Endothelial cell (in vitro differentiated cells): Measurements from ENCODE around the gene SYNGR1. TPM values are rescaled to one million over a fixed set of nuclear protein-coding genes. Genes with fewer than 3 reads are reported as not detected.

Source experiments
- DNase-seq: peaks from one replicate; pipeline ENCODE4 v3.0.0; 2021; ENCODE audit warnings: low spot score
- H3K27ac Mint-ChIP-seq: one replicate; pipeline ENCODE4 v1.8.0; 2021; ENCODE audit warnings: mixed read lengths, inconsistent platforms; ENCODE audit not compliant: unreplicated experiment
- H3K27me3 Mint-ChIP-seq: one replicate; pipeline ENCODE4 v1.8.0; 2021; ENCODE audit warnings: mild to moderate bottlenecking, moderate library complexity, mixed read lengths, inconsistent platforms; ENCODE audit not compliant: unreplicated experiment
- H3K36me3 Mint-ChIP-seq: one replicate; pipeline ENCODE4 v1.8.0; 2021; ENCODE audit warnings: mild to moderate bottlenecking, low read depth, mixed read lengths, inconsistent platforms; ENCODE audit not compliant: unreplicated experiment
- H3K4me1 Mint-ChIP-seq: one replicate; pipeline ENCODE4 v1.8.0; 2021; ENCODE audit warnings: mild to moderate bottlenecking, mixed read lengths, inconsistent platforms; ENCODE audit not compliant: unreplicated experiment
- H3K4me3 Mint-ChIP-seq: one replicate; pipeline ENCODE4 v1.8.0; 2021; ENCODE audit warnings: mild to moderate bottlenecking, mixed read lengths, inconsistent platforms; ENCODE audit not compliant: unreplicated experiment
- H3K9me3 Mint-ChIP-seq: one replicate; pipeline ENCODE4 v1.8.0; 2021; ENCODE audit warnings: mixed read lengths, inconsistent platforms; ENCODE audit not compliant: unreplicated experiment
- CTCF ChIP-seq: fragments of 200-600 bp; sonication (generic); IDR thresholded peaks from one replicate; pipeline ENCODE4 v1.5.0; 2021; ENCODE audit warnings: antibody characterized with exemption; ENCODE audit not compliant: unreplicated experiment
- total RNA-seq: library from RNA; stranded (reverse); fragmentation: NEBNext Ultra II Directional; extraction: Animal tissue kit (Norgen Biotek cat#: 25700); gene quantifications from one replicate; pipeline ENCODE4 v1.2.1, GENCODE V29; 2021; ENCODE audit not compliant: unreplicated experiment

SYNGR1 gene
- total RNA-seq, 1 donor from 2014 or later, result 2.9 TPM

- no peak for DNase-seq
- H3K27ac Mint-ChIP-seq, result no peak overlapping the region
- H3K27me3 Mint-ChIP-seq, result no peaks in the 10 kb centered on the region
- H3K36me3 Mint-ChIP-seq, result peaks cover 16% of the 10 kb centered on the region
- no peak overlapping the region for H3K4me3 Mint-ChIP-seq
- TF ChIP-seq CTCF, result no peak
- no peaks in the 10 kb centered on the region for H3K9me3 Mint-ChIP-seq
- H3K4me1 Mint-ChIP-seq, result no peaks in the 10 kb centered on the region
Observed at GRCh38 chr22:39426380-39427043, 76.7 kb downstream of the SYNGR1 start.

GRCh38 chr22:39427751-39428596 lies 78.2 kb downstream of the SYNGR1 start:
- DNase-seq, result no peak
- Mint-ChIP-seq H3K27ac (no peak overlapping the region), H3K9me3 (no peaks in the 10 kb centered on the region), H3K4me3 (no peak overlapping the region), H3K36me3 (peaks cover 16% of the 10 kb centered on the region), H3K4me1 (no peaks in the 10 kb centered on the region), H3K27me3 (no peaks in the 10 kb centered on the region)
- TF ChIP-seq CTCF, result no peak

GRCh38 chr22:39428597-39429071 lies 78.8 kb downstream of the SYNGR1 start:
- no peak for DNase-seq
- H3K27ac Mint-ChIP-seq, result no peak overlapping the region
- no peak overlapping the region for H3K4me3 Mint-ChIP-seq
- H3K36me3 Mint-ChIP-seq, result peaks cover 16% of the 10 kb centered on the region
- no peaks in the 10 kb centered on the region for H3K9me3 Mint-ChIP-seq
- H3K27me3 Mint-ChIP-seq, result no peaks in the 10 kb centered on the region
- no peaks in the 10 kb centered on the region for H3K4me1 Mint-ChIP-seq
- no peak for TF ChIP-seq CTCF

- Mint-ChIP-seq H3K4me1 (no peaks in the 10 kb centered on the region), H3K4me3 (no peak overlapping the region), H3K27me3 (no peaks in the 10 kb centered on the region), H3K9me3 (no peaks in the 10 kb centered on the region), H3K36me3 (peaks cover 13% of the 10 kb centered on the region), H3K27ac (no peak overlapping the region)
- DNase-seq, result no peak
- no peak for TF ChIP-seq CTCF
Observed at GRCh38 chr22:39429186-39429585, 79.4 kb downstream of the SYNGR1 start.
